GM20431 (cell line): ENCODE data around the gene XKR3.
"Not testable (repeated sequence)": the region's sequence is repeated elsewhere in the genome, so short reads cannot be mapped to it uniquely, and the experiment has no call there.

Experiments used
- in situ Hi-C: fragments of 300-500 bp; cut with MseI, MboI; formaldehyde crosslinking; loops from one replicate; pipeline ENCODE4 v1.15.0; 2020; ENCODE audit warnings: low sequenced_read_pairs; ENCODE audit not compliant: unreplicated experiment

The XKR3 gene

GRCh38 chr22:16807109-16807508, 18.1 kb downstream of the XKR3 start:
- in situ Hi-C loops = no loop called here

GRCh38 chr22:16806401-16806800, 18.8 kb downstream of the XKR3 start:
- in situ Hi-C loops = no loop called here

- in situ Hi-C loops = no loop called here
These were observed 20.3 kb downstream of the XKR3 start for GRCh38 chr22:16804882-16805281.

- in situ Hi-C loops = no loop called here
These were observed 21.8 kb downstream of the XKR3 start for GRCh38 chr22:16803255-16803917.

GRCh38 chr22:16801571-16801970, 23.6 kb downstream of the XKR3 start:
- in situ Hi-C loops = no loop called here

- in situ Hi-C loops = no loop called here
These were observed 24.1 kb downstream of the XKR3 start for GRCh38 chr22:16801088-16801487.

GRCh38 chr22:16800358-16800757, 24.9 kb downstream of the XKR3 start:
- in situ Hi-C loops = no loop called here

- in situ Hi-C loops = not testable (repeated sequence)
These were observed 29.7 kb downstream of the XKR3 start for GRCh38 chr22:16795504-16795903.

GRCh38 chr22:16793831-16794230, 31.4 kb downstream of the XKR3 start:
- in situ Hi-C loops = no loop called here

GRCh38 chr22:16789860-16790493, 35.2 kb downstream of the XKR3 start:
- in situ Hi-C loops = no loop called here

- in situ Hi-C loops = no loop called here
These were observed 41.3 kb downstream of the XKR3 start for GRCh38 chr22:16783930-16784354.

- in situ Hi-C loops = no loop called here
These were observed 41.8 kb downstream of the XKR3 start for GRCh38 chr22:16783453-16783852.

- in situ Hi-C loops = no loop called here
These were observed 43.4 kb downstream of the XKR3 start for GRCh38 chr22:16781764-16782329.

- in situ Hi-C loops = no loop called here
These were observed 44.0 kb downstream of the XKR3 start for GRCh38 chr22:16781074-16781763.

- in situ Hi-C loops = no loop called here
These were observed 47.8 kb downstream of the XKR3 start for GRCh38 chr22:16777284-16777924.

- in situ Hi-C loops = no loop called here
These were observed 49.1 kb downstream of the XKR3 start for GRCh38 chr22:16776080-16776479.

- in situ Hi-C loops = no loop called here
These were observed 50.2 kb downstream of the XKR3 start for GRCh38 chr22:16774911-16775500.

- in situ Hi-C loops = not testable (repeated sequence)
These were observed 53.6 kb downstream of the XKR3 start for GRCh38 chr22:16771569-16771968.

GRCh38 chr22:16767927-16768326, 57.3 kb downstream of the XKR3 start:
- in situ Hi-C loops = not testable (repeated sequence)

GRCh38 chr22:16762224-16762623, 63.0 kb downstream of the XKR3 start:
- in situ Hi-C loops = not testable (repeated sequence)
